ENCODE data around the gene RFNG.

RFNG gene

DNA sequence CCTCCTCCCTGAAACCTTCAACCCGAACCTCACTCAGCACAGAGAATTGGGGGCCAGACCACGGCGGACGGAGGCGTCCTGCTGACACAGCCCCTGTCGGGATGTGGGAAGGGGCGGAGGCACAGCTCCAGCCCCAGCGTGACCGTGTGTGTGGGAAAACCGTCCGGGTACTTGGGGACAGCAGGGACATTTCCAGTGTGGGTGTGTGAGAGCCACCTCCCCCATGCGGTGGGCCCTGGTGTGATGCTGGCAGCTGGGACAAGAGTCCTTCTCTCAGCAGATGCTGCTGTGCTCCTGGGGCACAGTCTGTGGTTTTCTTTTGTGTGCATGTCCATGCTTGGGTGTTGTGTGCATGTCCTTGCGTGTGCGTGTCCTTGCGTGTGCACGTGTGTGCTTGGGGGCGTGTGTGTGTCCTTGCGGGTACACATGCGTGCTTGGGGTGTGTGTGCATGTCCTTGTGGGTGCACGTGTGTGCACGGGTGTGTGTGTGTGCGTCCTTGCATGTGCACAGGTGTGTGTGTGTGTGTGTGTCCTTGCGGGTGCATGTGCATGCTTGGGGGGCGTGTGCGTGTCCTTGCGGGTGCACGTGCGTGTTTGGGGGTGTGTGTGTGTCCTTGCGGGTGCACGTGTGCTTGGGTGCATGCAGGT is 45.8 kb downstream of the RFNG start:
- ChIA-PET POLR2A (no interaction called here), CTCF (interaction anchor here (2.3 to 4.1 kb wide), 2 partner anchors 15 to 46 kb away, joined by 11 to 43 read pairs; partner anchors contain the start of genes CENPX and LRRC45)
- no peak for DNase-seq (ENCODE audit: low read depth, low spot score)
- no peak overlapping the region for H3K4me3 ChIP-seq (ENCODE audit: low read depth, low read length)
- TF ChIP-seq, protein P1, sequence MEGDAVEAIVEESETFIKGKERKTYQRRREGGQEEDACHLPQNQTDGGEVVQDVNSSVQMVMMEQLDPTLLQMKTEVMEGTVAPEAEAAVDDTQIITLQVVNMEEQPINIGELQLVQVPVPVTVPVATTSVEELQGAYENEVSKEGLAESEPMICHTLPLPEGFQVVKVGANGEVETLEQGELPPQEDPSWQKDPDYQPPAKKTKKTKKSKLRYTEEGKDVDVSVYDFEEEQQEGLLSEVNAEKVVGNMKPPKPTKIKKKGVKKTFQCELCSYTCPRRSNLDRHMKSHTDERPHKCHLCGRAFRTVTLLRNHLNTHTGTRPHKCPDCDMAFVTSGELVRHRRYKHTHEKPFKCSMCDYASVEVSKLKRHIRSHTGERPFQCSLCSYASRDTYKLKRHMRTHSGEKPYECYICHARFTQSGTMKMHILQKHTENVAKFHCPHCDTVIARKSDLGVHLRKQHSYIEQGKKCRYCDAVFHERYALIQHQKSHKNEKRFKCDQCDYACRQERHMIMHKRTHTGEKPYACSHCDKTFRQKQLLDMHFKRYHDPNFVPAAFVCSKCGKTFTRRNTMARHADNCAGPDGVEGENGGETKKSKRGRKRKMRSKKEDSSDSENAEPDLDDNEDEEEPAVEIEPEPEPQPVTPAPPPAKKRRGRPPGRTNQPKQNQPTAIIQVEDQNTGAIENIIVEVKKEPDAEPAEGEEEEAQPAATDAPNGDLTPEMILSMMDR (IDR thresholded peaks at IDR 0.05; ENCODE audit: insufficient read depth, low read length, missing control alignments), result no peak

DNA sequence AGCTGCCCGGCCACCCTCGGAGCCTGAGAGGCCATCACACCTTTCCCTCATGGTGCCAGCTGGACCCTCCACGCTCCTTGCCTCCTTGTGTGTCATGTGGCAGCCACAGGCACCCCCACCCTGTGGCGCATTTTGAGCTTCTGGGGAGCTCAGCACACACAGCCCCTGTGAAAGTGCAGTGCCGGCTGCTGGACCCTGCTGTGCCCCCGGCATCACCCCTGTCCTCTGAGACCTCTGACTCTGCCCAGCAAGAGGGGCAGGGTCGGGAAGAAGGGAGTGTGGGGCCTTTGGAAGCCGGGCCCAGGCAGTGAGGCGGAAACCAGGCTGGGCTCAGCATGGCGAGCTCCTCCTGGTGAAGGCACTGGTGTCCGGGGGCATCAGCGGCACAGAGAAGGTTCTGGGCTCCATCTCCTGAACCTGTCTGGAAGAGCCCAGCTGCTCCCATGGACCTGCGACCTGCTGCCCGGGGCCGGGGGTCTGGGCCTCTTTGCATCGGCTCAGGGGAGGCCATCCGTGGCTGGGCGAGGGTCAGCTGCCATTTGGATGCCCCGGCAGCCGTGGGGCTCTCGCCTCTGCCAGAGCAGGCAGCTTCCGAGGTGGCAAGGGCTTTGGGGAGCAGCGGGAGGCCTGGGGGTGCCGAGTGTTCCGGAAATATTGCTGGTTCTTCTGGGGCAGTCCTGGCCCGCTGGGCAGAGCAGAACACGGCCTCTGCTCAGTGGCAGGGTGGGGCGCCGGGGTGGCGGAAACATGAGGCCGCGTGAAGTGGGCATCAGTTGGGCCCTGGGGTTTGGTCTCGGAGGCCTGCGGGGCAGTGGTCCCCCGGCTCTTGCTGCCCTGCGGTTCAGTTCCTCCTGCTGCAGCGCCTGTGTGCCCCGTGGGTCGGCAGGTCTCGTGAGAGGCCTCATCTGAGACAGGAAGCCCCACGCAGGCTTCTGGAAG is 46.8 kb downstream of the RFNG start:
- no peak for DNase-seq (ENCODE audit: low read depth, low spot score)
- ChIA-PET POLR2A (interaction anchor here (1.3 kb wide), 1 partner anchor 8 kb away, joined by 4 read pairs; no protein-coding TSS in a partner anchor), CTCF (interaction anchor here (2.3 to 4.1 kb wide), 3 partner anchors 16 to 45 kb away, joined by 9 to 43 read pairs (median 11); partner anchors contain the start of genes CENPX and LRRC45)
- H3K4me3 ChIP-seq (ENCODE audit: low read depth, low read length), result no peak overlapping the region
- TF ChIP-seq, protein P1 (IDR thresholded peaks at IDR 0.05; ENCODE audit: insufficient read depth, low read length, missing control alignments), result no peak

DNA sequence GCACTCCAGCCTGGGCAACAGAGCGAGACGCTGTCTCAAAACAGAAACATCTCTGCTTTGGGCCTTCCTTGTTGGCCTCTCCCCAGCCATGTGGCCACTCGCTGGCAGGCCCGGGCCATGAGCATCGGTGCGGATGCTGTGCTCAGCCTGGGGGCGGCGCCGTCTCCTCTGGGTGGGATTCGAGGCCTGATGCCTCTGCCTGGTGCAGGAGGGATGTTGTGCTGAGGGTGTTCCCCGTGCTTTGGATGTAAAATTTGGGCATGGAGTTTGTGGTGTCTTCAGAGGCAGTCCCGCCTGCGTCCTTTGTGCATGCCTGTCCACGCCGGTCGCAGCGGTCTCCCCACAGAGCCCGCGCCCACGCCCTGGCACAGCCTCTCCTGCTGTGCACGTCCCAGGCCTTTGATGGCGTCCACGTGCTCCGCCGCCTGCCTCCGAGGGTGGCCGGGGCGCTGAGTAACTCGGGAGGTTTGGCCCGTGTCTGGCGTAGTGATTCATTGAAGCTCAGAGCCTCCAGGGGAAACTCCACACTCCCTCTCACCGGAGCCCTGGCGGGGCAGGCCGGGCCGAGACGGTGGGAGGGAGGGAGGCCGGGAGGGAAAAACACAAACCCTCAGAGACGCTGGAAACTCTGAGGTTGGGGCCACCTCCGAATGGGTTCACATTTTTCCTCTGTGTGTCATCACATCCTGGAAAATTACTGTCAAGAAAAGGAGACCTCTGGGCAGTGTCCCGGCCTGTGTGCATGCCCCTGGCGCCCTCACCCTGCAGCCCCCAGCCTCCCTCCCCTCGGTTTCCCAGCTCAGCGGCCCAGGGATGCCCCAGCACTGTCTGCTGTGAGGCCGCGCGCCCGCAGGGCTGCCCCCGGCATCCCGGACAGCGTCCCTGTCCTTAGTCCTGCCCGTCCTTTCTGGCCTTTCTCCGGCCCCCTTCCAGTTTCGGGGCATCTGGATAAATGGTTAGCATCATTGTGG is 47.9 kb downstream of the RFNG start:
- TF ChIP-seq, protein P1 (IDR thresholded peaks at IDR 0.05; ENCODE audit: insufficient read depth, low read length, missing control alignments), result no peak
- peak; percentile 63 for DNase-seq (ENCODE audit: low read depth, low spot score)
- ChIA-PET CTCF (interaction anchor here (0.8 to 4.1 kb wide), 5 partner anchors 17 to 44 kb away, joined by 3 to 43 read pairs (median 9); partner anchors contain the start of genes CENPX, LRRC45 and NOTUM), POLR2A (interaction anchor here (0.6 to 1.3 kb wide), 3 partner anchors 9 to 19 kb away, joined by 3 to 4 read pairs (median 3); partner anchors contain the start of gene CENPX)
- H3K4me3 ChIP-seq (ENCODE audit: low read depth, low read length), result no peak overlapping the region

DNA sequence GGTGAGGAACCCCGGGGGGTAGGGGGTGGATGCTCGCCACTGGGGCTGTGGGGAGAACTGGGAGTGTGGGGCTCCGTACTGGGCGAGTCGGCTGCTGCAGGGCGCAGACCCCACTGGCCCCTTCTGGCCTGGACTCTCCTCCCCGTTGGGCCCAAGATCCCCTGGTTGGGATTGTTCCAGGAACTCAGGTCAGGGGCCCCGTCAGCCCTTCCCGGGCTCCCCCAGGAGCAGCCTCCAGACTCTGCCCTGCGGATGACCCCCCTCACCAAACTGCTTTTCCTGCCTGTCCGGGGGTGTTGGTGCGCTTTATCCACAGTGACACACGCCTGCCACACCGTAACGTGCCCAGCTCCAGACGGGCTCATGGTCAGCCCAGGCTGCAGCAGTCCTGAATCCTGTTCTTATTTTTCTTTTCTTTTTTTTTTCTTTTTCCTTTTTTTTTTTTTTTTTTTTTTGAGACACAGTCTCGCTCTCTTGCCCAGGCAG is 50.0 kb downstream of the RFNG start:
- ChIA-PET POLR2A (no interaction called here), CTCF (no interaction called here)
- no peak overlapping the region for H3K4me3 ChIP-seq (ENCODE audit: low read depth, low read length)

DNA sequence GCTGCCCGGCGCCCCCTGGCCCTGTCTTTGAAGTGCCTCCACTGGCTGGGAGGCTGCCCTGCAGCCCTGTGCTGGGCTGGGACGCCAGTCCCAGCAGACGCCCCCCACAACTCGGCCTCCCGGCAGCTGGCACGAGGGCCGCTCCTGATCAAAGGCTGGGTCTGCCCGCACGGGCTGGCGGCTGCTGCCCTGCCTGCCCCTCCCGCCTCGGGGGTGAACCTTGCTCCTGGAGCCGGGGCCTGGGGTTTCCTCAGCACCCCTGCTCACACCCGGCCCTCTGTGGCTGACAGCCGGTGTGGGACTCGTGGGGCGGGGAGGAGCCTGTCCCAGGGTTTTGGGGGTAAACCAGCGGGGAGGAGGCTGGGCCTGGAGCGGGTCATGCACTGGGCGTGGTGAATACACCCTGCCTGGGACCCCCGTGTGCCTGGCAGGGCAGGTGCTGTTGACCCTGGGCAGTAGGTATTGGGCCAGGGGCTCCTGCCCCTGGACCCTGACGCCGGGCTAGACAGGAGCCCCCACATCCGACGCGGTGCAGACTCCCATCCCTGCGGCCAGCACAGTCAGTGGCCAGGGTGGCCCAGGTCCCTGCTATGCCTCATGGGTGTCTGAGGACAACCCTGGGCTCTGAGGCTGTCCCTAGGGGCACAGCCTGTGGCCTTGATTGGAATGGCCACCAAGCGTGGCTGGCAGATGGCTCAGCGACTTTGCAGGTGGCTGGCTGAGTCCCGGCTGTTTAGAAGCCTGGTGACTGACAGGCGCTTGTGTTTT is 50.6 kb downstream of the RFNG start:
- ChIA-PET CTCF (no interaction called here), POLR2A (no interaction called here)
- TF ChIP-seq, protein P1 (IDR thresholded peaks at IDR 0.05; ENCODE audit: insufficient read depth, low read length, missing control alignments), result no peak
- no peak overlapping the region for H3K4me3 ChIP-seq (ENCODE audit: low read depth, low read length)
- no peak for DNase-seq (ENCODE audit: low read depth, low spot score)

More for the DNA sequence above, 50.0 kb downstream of the RFNG start:
- TF ChIP-seq, protein P1 (IDR thresholded peaks at IDR 0.05; ENCODE audit: insufficient read depth, low read length, missing control alignments), result no peak
- DNase-seq (ENCODE audit: low read depth, low spot score), result no peak
